ENCODE results near the gene LIPI. TPM values are rescaled to one million over a fixed set of nuclear protein-coding genes. Genes with fewer than 3 reads are reported as not detected.
A peak's percentile ranks its signal among the peaks of the same experiment; 100 is the strongest.
"Not testable (repeated sequence)": the region's sequence is repeated elsewhere in the genome, so short reads cannot be mapped to it uniquely, and the experiment has no call there.

The LIPI gene
- total RNA-seq, 3 donors from 2014 or later (not counting 1 experiment from before 2014, with no cell fraction given) = not detected

GRCh38 chr21:14064296-14064645, 146.5 kb downstream of the LIPI start:
- Histone ChIP-seq H3K4me1 (ENCODE audit: control insufficient read depth, insufficient read depth, low read length) (no peaks in the 10 kb centered on the region), H3K27me3 (ENCODE audit: control insufficient read depth, insufficient read depth, low read length) (no peaks in the 10 kb centered on the region), H3K9me3 (ENCODE audit: control insufficient read depth, insufficient read depth, low read length) (no peaks in the 10 kb centered on the region), H3K36me3 (ENCODE audit: control insufficient read depth, insufficient read depth, low read length) (no peaks in the 10 kb centered on the region), H3K27ac (ENCODE audit: low read length) (no peak overlapping the region), H3K4me3 (ENCODE audit: low read length) (no peak overlapping the region)
- Mint-ChIP-seq H3K27me3 (ENCODE audit: low read depth in 2 of 2) (no peaks in the 10 kb centered on the region), H3K9me3 (no peaks in the 10 kb centered on the region), H3K4me1 (no peaks in the 10 kb centered on the region), H3K27ac (no peak overlapping the region), H3K4me3 (no peak overlapping the region), H3K36me3 (no peaks in the 10 kb centered on the region)
- TF ChIP-seq CTCF (IDR thresholded peaks at IDR 0.05) = no peak
- ATAC-seq (no peak), DNase-seq (no peak)
- intact Hi-C loops (cut with micrococcal nuclease) = no loop called here
- WGBS (ENCODE audit: insufficient coverage) = 98% methylated on average over 29 of the region's 29 CpGs

GRCh38 chr21:14063620-14064295, 147.0 kb downstream of the LIPI start:
- H3K4me3 Mint-ChIP-seq; H3K9me3 ChIP-seq (ENCODE audit: control insufficient read depth, insufficient read depth, low read length); H3K9me3 Mint-ChIP-seq; H3K27me3 ChIP-seq (ENCODE audit: control insufficient read depth, insufficient read depth, low read length); H3K4me1 Mint-ChIP-seq; H3K4me3 ChIP-seq (ENCODE audit: low read length); intact Hi-C loops (cut with micrococcal nuclease); H3K36me3 ChIP-seq (ENCODE audit: control insufficient read depth, insufficient read depth, low read length); H3K27me3 Mint-ChIP-seq (ENCODE audit: low read depth in 2 of 2); H3K4me1 ChIP-seq (ENCODE audit: control insufficient read depth, insufficient read depth, low read length); ATAC-seq; DNase-seq; H3K27ac ChIP-seq (ENCODE audit: low read length); H3K27ac Mint-ChIP-seq; H3K36me3 Mint-ChIP-seq: not testable (repeated sequence)
- 97% methylated on average over 57 of the region's 57 CpGs for WGBS (ENCODE audit: insufficient coverage)

GRCh38 chr21:14062684-14063083, 148.1 kb downstream of the LIPI start:
- H3K4me1 ChIP-seq (ENCODE audit: control insufficient read depth, insufficient read depth, low read length); H3K4me3 ChIP-seq (ENCODE audit: low read length); H3K36me3 Mint-ChIP-seq; intact Hi-C loops (cut with micrococcal nuclease); H3K9me3 Mint-ChIP-seq; H3K36me3 ChIP-seq (ENCODE audit: control insufficient read depth, insufficient read depth, low read length); H3K27ac ChIP-seq (ENCODE audit: low read length); H3K4me3 Mint-ChIP-seq; H3K27me3 Mint-ChIP-seq (ENCODE audit: low read depth in 2 of 2); ATAC-seq; H3K27ac Mint-ChIP-seq; H3K9me3 ChIP-seq (ENCODE audit: control insufficient read depth, insufficient read depth, low read length); H3K4me1 Mint-ChIP-seq; DNase-seq; H3K27me3 ChIP-seq (ENCODE audit: control insufficient read depth, insufficient read depth, low read length): not testable (repeated sequence)
- WGBS (ENCODE audit: insufficient coverage) = 90% methylated on average over 7 of the region's 19 CpGs

GRCh38 chr21:14061820-14062219, 148.9 kb downstream of the LIPI start:
- intact Hi-C loops (cut with micrococcal nuclease); H3K4me1 Mint-ChIP-seq; DNase-seq: not testable (repeated sequence)

GRCh38 chr21:14058995-14059627, 151.6 kb downstream of the LIPI start:
- H3K27ac ChIP-seq (ENCODE audit: low read length); H3K36me3 ChIP-seq (ENCODE audit: control insufficient read depth, insufficient read depth, low read length); H3K4me1 Mint-ChIP-seq; H3K4me1 ChIP-seq (ENCODE audit: control insufficient read depth, insufficient read depth, low read length); H3K27ac Mint-ChIP-seq; H3K9me3 ChIP-seq (ENCODE audit: control insufficient read depth, insufficient read depth, low read length); H3K27me3 ChIP-seq (ENCODE audit: control insufficient read depth, insufficient read depth, low read length); H3K4me3 Mint-ChIP-seq; H3K27me3 Mint-ChIP-seq (ENCODE audit: low read depth in 2 of 2); H3K36me3 Mint-ChIP-seq; H3K4me3 ChIP-seq (ENCODE audit: low read length); H3K9me3 Mint-ChIP-seq; intact Hi-C loops (cut with micrococcal nuclease); DNase-seq: not testable (repeated sequence)
- peak in 1 of 3 donors; percentile 29 for ATAC-seq
- WGBS (ENCODE audit: insufficient coverage) = 98% methylated on average over 10 of the region's 12 CpGs

More at GRCh38 chr21:14061820-14062219, 148.9 kb downstream of the LIPI start:
- not testable (repeated sequence) for H3K4me3 Mint-ChIP-seq; H3K27me3 ChIP-seq (ENCODE audit: control insufficient read depth, insufficient read depth, low read length); H3K36me3 ChIP-seq (ENCODE audit: control insufficient read depth, insufficient read depth, low read length); H3K4me1 ChIP-seq (ENCODE audit: control insufficient read depth, insufficient read depth, low read length); H3K4me3 ChIP-seq (ENCODE audit: low read length); H3K27ac ChIP-seq (ENCODE audit: low read length); H3K27me3 Mint-ChIP-seq (ENCODE audit: low read depth in 2 of 2); H3K36me3 Mint-ChIP-seq; H3K9me3 Mint-ChIP-seq; H3K27ac Mint-ChIP-seq; H3K9me3 ChIP-seq (ENCODE audit: control insufficient read depth, insufficient read depth, low read length); ATAC-seq
- WGBS (ENCODE audit: insufficient coverage) = 98% methylated on average over 6 of the region's 10 CpGs

Other genes with a start within 250 kb of the LIPI start
- under 1 TPM in 2 of 3 donors, not detected in 1; 0.42 to 0.60 TPM for gene RBM11, start 5.2 kb upstream of the LIPI start, total RNA-seq
- 10 to 100 TPM; 17.0 to 23.8 (median 22.7) TPM for gene HSPA13, start 172.2 kb upstream of the LIPI start, total RNA-seq